GM19035 (cell line): ENCODE data around the gene CEP164.

ENCODE experiments used
- ATAC-seq: cut with Tn5 transposase; IDR thresholded peaks from one replicate; pipeline ENCODE4 v1.9.1; 2021; ENCODE audit not compliant: unreplicated experiment

CEP164 gene

GRCh38 chr11:117356126-117356890 is 28.7 kb downstream of the CEP164 start:
- no peak for ATAC-seq

- no peak for ATAC-seq
Measured at GRCh38 chr11:117361432-117361831, 33.8 kb downstream of the CEP164 start.

GRCh38 chr11:117366248-117366647 is 38.6 kb downstream of the CEP164 start:
- ATAC-seq, result no peak

- no peak for ATAC-seq
Measured at GRCh38 chr11:117366875-117367274, 39.2 kb downstream of the CEP164 start.

- ATAC-seq, result no peak
Measured at GRCh38 chr11:117369534-117369933, 41.9 kb downstream of the CEP164 start.

- ATAC-seq, result no peak
Measured at GRCh38 chr11:117371453-117371852, 43.8 kb downstream of the CEP164 start.

- ATAC-seq, result no peak
Measured at GRCh38 chr11:117374316-117375055, 46.8 kb downstream of the CEP164 start.

GRCh38 chr11:117375960-117376359 is 48.3 kb downstream of the CEP164 start:
- no peak for ATAC-seq

- ATAC-seq, result no peak
Measured at GRCh38 chr11:117376517-117376916, 48.9 kb downstream of the CEP164 start.

GRCh38 chr11:117378976-117379865 is 51.6 kb downstream of the CEP164 start:
- no peak for ATAC-seq

GRCh38 chr11:117380676-117381075 is 53.0 kb downstream of the CEP164 start:
- ATAC-seq, result no peak

- no peak for ATAC-seq
Measured at GRCh38 chr11:117381481-117382387, 54.1 kb downstream of the CEP164 start.

GRCh38 chr11:117382746-117383145 is 55.1 kb downstream of the CEP164 start:
- no peak for ATAC-seq

- no peak for ATAC-seq
Measured at GRCh38 chr11:117384045-117384444, 56.4 kb downstream of the CEP164 start.

GRCh38 chr11:117385471-117385870 is 57.8 kb downstream of the CEP164 start:
- ATAC-seq, result no peak

GRCh38 chr11:117385906-117386305 is 58.3 kb downstream of the CEP164 start:
- ATAC-seq, result no peak

GRCh38 chr11:117387992-117388755 is 60.5 kb downstream of the CEP164 start:
- ATAC-seq, result no peak

- no peak for ATAC-seq
Measured at GRCh38 chr11:117390743-117391142, 63.1 kb downstream of the CEP164 start.

- no peak for ATAC-seq
Measured at GRCh38 chr11:117391181-117391580, 63.5 kb downstream of the CEP164 start.
